HepG2 (cell line): ENCODE data around the gene SFXN5. TPM values are rescaled to one million over a fixed set of nuclear protein-coding genes. Genes with fewer than 3 reads are reported as not detected.

Experiments used
- DNMT1 ChIP-seq: sonication (generic); formaldehyde crosslinking; IDR thresholded peaks from 2 replicates; pipeline ENCODE4 v1.5.1; 2020; ENCODE audit warnings: mild to moderate bottlenecking, missing genetic modification reagents
- PHF20 ChIP-seq: sonication (generic); formaldehyde crosslinking; IDR thresholded peaks from 2 replicates; pipeline ENCODE4 v1.5.0; 2020; ENCODE audit warnings: mild to moderate bottlenecking, missing genetic modification reagents
- TBX2 ChIP-seq: sonication (generic); formaldehyde crosslinking; IDR thresholded peaks from 2 replicates; pipeline ENCODE4 v1.5.0; 2020; ENCODE audit warnings: missing genetic modification reagents, mild to moderate bottlenecking, borderline replicate concordance
- ZFP91 ChIP-seq: sonication (generic); formaldehyde crosslinking; IDR thresholded peaks from 2 replicates; pipeline ENCODE4 v1.9.0; 2022; ENCODE audit warnings: missing genetic modification reagents, mild to moderate bottlenecking, borderline replicate concordance
- ZHX1 ChIP-seq: sonication (generic); formaldehyde crosslinking; IDR thresholded peaks from 2 replicates; pipeline ENCODE4 v1.8.1; 2022; ENCODE audit warnings: low read depth, mild to moderate bottlenecking, missing genetic modification reagents
- ZNF276 ChIP-seq: sonication (generic); formaldehyde crosslinking; IDR thresholded peaks from 2 replicates; pipeline ENCODE4 v1.4.0; 2020; ENCODE audit warnings: mild to moderate bottlenecking, low read depth, missing genetic modification reagents
- ZNF350 ChIP-seq: sonication (generic); formaldehyde crosslinking; IDR thresholded peaks from 2 replicates; pipeline ENCODE4 v1.4.0; 2020; ENCODE audit warnings: mild to moderate bottlenecking, low read depth, missing genetic modification reagents, borderline replicate concordance
- ZNF354B ChIP-seq: sonication (generic); formaldehyde crosslinking; IDR thresholded peaks from 2 replicates; pipeline ENCODE4 v1.8.0; 2022; ENCODE audit warnings: mild to moderate bottlenecking, missing genetic modification reagents
- ZNF550 ChIP-seq: sonication (generic); formaldehyde crosslinking; IDR thresholded peaks from 2 replicates; pipeline ENCODE4 v1.4.0; 2020; ENCODE audit warnings: mild to moderate bottlenecking, missing genetic modification reagents, borderline replicate concordance
- ZNF570 ChIP-seq: sonication (generic); formaldehyde crosslinking; IDR thresholded peaks from 2 replicates; pipeline ENCODE4 v1.4.0; 2020; ENCODE audit warnings: mild to moderate bottlenecking, missing genetic modification reagents, borderline replicate concordance
- ZNF782 ChIP-seq: sonication (generic); formaldehyde crosslinking; IDR thresholded peaks from 2 replicates; pipeline ENCODE4 v1.4.0; 2020; ENCODE audit warnings: missing genetic modification reagents, mild to moderate bottlenecking, borderline replicate concordance
- polyA plus RNA-seq, 8 experiments: library from polyadenylated mRNA; depleted of rRNA in 3 of 8; stranded (reverse) in 7 of 8; unstranded in 1 of 8; fragments of >200 nt; fragmentation: Illumina TruSeq in 4 of 8; extraction: Trizol in 4 of 8; gene quantifications; 2 replicates each; pipeline versions ENCODE4 v1.2.1 to v1.2.3, GENCODE V29; 2011 to 2016; ENCODE audit warnings: low read depth in 4 of 8, missing spikeins in 1 of 8, mixed read lengths in 1 of 8; ENCODE audit not compliant: insufficient read depth in 1 of 8
- total RNA-seq, 5 experiments: library from RNA; depleted of rRNA; stranded (reverse); fragments of >200 nt; fragmentation: Illumina TruSeq; extraction: Trizol; gene quantifications; 2 replicates each; pipeline ENCODE4 v1.2.3, GENCODE V29; 2016; ENCODE audit warnings: low read depth in 1 of 5
- TF ChIP-seq, protein P1 (sequence below): sonication (generic); formaldehyde crosslinking; IDR thresholded peaks from 2 replicates; pipeline ENCODE4 v1.4.0; 2020; ENCODE audit warnings: low read depth, missing genetic modification reagents
- TF ChIP-seq, protein P2 (sequence below): sonication (generic); formaldehyde crosslinking; IDR thresholded peaks from 2 replicates; pipeline ENCODE4 v1.5.1; 2020; ENCODE audit warnings: missing genetic modification reagents, mild to moderate bottlenecking, borderline replicate concordance
- TF ChIP-seq, protein P3 (sequence below): IDR thresholded peaks from 2 replicates; pipeline ENCODE4 v1.6.1; 2016; ENCODE audit warnings: mild to moderate bottlenecking, missing biosample characterization, missing genetic modification reagents

SFXN5 gene
- total and polyA plus RNA-seq, 2 of the 13 experiments (the other 11 are each of a cell fraction or from before 2014, with no cell fraction given), result 34.9 to 37.4 TPM

- TF ChIP-seq ZNF276 (CRISPR knock-in tag) (no peak), ZNF550 (CRISPR knock-in tag) (no peak), DNMT1 (CRISPR knock-in tag) (0 out of 2 replicates have a peak, but pooled peaks have one; percentile 30), TBX2 (no peak), PHF20 (CRISPR knock-in tag) (no peak), ZNF350 (CRISPR knock-in tag) (no peak), ZNF782 (no peak), ZNF570 (CRISPR knock-in tag) (no peak), ZHX1 (CRISPR knock-in tag) (no peak), ZFP91 (0 out of 2 replicates have a peak, but pooled peaks have one; percentile 14), ZNF354B (CRISPR knock-in tag) (no peak)
- TF ChIP-seq, protein P1, sequence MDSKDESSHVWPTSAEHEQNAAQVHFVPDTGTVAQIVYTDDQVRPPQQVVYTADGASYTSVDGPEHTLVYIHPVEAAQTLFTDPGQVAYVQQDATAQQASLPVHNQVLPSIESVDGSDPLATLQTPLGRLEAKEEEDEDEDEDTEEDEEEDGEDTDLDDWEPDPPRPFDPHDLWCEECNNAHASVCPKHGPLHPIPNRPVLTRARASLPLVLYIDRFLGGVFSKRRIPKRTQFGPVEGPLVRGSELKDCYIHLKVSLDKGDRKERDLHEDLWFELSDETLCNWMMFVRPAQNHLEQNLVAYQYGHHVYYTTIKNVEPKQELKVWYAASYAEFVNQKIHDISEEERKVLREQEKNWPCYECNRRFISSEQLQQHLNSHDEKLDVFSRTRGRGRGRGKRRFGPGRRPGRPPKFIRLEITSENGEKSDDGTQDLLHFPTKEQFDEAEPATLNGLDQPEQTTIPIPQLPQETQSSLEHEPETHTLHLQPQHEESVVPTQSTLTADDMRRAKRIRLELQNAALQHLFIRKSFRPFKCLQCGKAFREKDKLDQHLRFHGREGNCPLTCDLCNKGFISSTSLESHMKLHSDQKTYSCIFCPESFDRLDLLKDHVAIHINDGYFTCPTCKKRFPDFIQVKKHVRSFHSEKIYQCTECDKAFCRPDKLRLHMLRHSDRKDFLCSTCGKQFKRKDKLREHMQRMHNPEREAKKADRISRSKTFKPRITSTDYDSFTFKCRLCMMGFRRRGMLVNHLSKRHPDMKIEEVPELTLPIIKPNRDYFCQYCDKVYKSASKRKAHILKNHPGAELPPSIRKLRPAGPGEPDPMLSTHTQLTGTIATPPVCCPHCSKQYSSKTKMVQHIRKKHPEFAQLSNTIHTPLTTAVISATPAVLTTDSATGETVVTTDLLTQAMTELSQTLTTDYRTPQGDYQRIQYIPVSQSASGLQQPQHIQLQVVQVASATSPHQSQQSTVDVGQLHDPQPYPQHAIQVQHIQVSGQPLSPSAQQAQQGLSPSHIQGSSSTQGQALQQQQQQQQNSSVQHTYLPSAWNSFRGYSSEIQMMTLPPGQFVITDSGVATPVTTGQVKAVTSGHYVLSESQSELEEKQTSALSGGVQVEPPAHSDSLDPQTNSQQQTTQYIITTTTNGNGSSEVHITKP (CRISPR knock-in tag), result no peak
- TF ChIP-seq, protein P2, sequence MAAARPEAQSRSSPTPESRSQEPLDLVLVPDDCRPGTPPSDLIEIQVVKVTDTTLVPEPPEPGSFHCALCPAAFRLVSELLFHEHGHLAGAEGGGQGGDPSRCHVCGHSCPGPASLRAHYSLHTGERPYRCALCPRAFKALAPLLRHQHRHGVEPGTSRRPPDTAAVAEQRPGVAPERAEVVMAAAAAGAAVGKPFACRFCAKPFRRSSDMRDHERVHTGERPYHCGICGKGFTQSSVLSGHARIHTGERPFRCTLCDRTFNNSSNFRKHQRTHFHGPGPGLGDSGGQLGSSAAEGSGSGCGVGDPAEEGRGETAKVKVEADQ (CRISPR knock-in tag), result no peak
- TF ChIP-seq, protein P3, sequence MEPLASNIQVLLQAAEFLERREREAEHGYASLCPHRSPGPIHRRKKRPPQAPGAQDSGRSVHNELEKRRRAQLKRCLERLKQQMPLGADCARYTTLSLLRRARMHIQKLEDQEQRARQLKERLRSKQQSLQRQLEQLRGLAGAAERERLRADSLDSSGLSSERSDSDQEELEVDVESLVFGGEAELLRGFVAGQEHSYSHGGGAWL (CRISPR knock-in tag), result no peak
These were observed 35.4 kb downstream of the SFXN5 start (continued) for GRCh38 chr2:73035899-73036711.
